Body of pancreas (tissue), 4 donors: ENCODE data around the gene SUGCT.

Experiments
- CTCF ChIP-seq, 7 experiments: fragments of 450-650 bp in 4 of 7; fragments of 200-600 bp in 3 of 7; sonication (generic) in 3 of 7; IDR thresholded peaks; one replicate each; pipeline ENCODE4 v1.5.1; 2016 to 2019; ENCODE audit warnings: antibody characterized with exemption in 7 of 7
- POLR2A ChIP-seq, 3 donors: fragments of 450-650 bp; IDR thresholded peaks; one replicate each; pipeline ENCODE4 v1.6.1; 2016; ENCODE audit warnings: antibody characterized with exemption in 3 of 3, mild to moderate bottlenecking in 2 of 3

GRCh38 chr7:40327113-40327512, 192.3 kb downstream of the SUGCT start:
- TF ChIP-seq CTCF (IDR thresholded peaks at IDR 0.05) (no peak), POLR2A (IDR thresholded peaks at IDR 0.05) (no peak)
